Prostate gland (tissue), 2 donors: ENCODE results near the gene NPIPA1.
"Not testable (repeated sequence)": the region's sequence is repeated elsewhere in the genome, so short reads cannot be mapped to it uniquely, and the experiment has no call there.

Experiments used
- POLR2A ChIP-seq: fragments of 450-650 bp; IDR thresholded peaks from one replicate; pipeline ENCODE4 v1.6.1; 2016; ENCODE audit warnings: antibody characterized with exemption, mild to moderate bottlenecking
- POLR2AphosphoS5 ChIP-seq: sonication (generic); formaldehyde crosslinking; IDR thresholded peaks from one replicate; pipeline ENCODE4 v1.6.1; 2017; ENCODE audit warnings: antibody characterized with exemption
- TF ChIP-seq, protein P1 (sequence below), 4 experiments: fragments of 200-600 bp in 2 of 4; fragments of 450-650 bp in 2 of 4; sonication (generic) in 2 of 4; IDR thresholded peaks; 1 replicate in 3 of 4; 2 replicates in 1 of 4; pipeline ENCODE4 v1.5.1; 2016 to 2019; ENCODE audit warnings: antibody characterized with exemption in 4 of 4, mild to moderate bottlenecking in 2 of 4, moderate library complexity in 2 of 4

DNA sequence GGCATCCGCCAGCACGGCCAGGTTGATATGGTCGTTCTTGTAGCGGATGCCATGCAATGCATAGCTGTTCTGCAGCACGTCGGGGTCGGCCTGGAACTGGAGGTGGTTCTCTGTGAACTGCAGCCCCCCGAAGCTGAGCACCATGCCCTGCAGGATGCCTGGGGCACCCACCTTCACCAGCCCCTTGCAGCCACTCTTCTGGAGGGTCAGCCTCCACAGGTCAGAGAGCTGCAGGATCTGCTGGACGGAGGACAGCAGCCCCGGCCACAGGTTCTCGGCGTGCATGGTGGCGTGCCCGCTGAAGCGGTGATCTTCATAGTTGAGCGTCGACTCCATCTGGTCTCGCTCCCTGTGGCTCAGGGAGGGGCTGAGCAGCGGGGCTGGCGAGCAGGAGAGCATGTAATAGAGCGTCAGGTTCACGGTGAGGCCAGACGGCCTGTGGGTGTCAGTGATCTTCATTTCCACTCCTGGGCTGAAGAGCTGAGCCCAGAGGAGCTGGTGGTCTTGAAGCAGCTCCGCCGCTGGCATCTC is 51.5 kb downstream of the NPIPA1 start:
- TF ChIP-seq, protein P1, sequence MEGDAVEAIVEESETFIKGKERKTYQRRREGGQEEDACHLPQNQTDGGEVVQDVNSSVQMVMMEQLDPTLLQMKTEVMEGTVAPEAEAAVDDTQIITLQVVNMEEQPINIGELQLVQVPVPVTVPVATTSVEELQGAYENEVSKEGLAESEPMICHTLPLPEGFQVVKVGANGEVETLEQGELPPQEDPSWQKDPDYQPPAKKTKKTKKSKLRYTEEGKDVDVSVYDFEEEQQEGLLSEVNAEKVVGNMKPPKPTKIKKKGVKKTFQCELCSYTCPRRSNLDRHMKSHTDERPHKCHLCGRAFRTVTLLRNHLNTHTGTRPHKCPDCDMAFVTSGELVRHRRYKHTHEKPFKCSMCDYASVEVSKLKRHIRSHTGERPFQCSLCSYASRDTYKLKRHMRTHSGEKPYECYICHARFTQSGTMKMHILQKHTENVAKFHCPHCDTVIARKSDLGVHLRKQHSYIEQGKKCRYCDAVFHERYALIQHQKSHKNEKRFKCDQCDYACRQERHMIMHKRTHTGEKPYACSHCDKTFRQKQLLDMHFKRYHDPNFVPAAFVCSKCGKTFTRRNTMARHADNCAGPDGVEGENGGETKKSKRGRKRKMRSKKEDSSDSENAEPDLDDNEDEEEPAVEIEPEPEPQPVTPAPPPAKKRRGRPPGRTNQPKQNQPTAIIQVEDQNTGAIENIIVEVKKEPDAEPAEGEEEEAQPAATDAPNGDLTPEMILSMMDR (IDR thresholded peaks at IDR 0.05) = not testable (repeated sequence)
- not testable (repeated sequence) for TF ChIP-seq POLR2AphosphoS5, POLR2A
